ENCODE data around the gene ATP1A1. TPM values are rescaled to one million over a fixed set of nuclear protein-coding genes. Genes with fewer than 3 reads are reported as not detected.

The ATP1A1 gene
- total RNA-seq, 1 experiment from 2014 or later = 239 TPM

GRCh38 chr1:116333171-116334014, 39.7 kb upstream of the ATP1A1 start:
- Histone ChIP-seq H2AK5ac (ENCODE audit: insufficient read length, low read length) (no peak overlapping the region), H3K4me2 (ENCODE audit: insufficient read depth, insufficient read length, low read length) (no peak overlapping the region), H3K9ac (ENCODE audit: extremely low read depth, insufficient read length, low read length) (no peak overlapping the region), H3K27ac (ENCODE audit: insufficient read length, low read depth, low read length) (no peak overlapping the region), H3T11ph (ENCODE audit: low read length) (no peak overlapping the region), H3K9me3 (ENCODE audit: control insufficient read depth, low read depth, low read length) (no peaks in the 10 kb centered on the region), H4K20me1 (ENCODE audit: control insufficient read depth, insufficient read depth, insufficient read length) (no peaks in the 10 kb centered on the region), H3K4me1 (ENCODE audit: insufficient read depth, low read length) (peaks cover 3% of the 10 kb centered on the region; the same call in 1 of the 2 replicates), H2AFZ (ENCODE audit: low read length) (no peak overlapping the region), H4K8ac (replicated peaks; ENCODE audit: insufficient read length, low read depth, low read length) (no peak overlapping the region), H2BK5ac (ENCODE audit: insufficient read length, low read length) (no peak overlapping the region), H3K23ac (ENCODE audit: insufficient read length, low read depth, low read length) (no peak overlapping the region), H3K4ac (ENCODE audit: low read depth, low read length) (no peak overlapping the region), H4K5ac (ENCODE audit: insufficient read length, low read depth, low read length) (no peak overlapping the region), H3K23me2 (ENCODE audit: insufficient read length, low read depth, low read length, poor library complexity, severe bottlenecking) (no peaks in the 10 kb centered on the region), H3K79me1 (ENCODE audit: insufficient read depth, low read depth, low read length, poor library complexity, severe bottlenecking) (no peaks in the 10 kb centered on the region), H2BK20ac (ENCODE audit: low read depth, low read length, poor library complexity, severe bottlenecking) (no peak overlapping the region), H3K18ac (ENCODE audit: insufficient read length, low read depth, low read length) (no peak overlapping the region), H2BK15ac (ENCODE audit: low read depth, low read length) (no peak overlapping the region), H4K91ac (ENCODE audit: insufficient read length, low read depth, low read length) (no peak overlapping the region), H3K79me2 (ENCODE audit: insufficient read depth, low read length) (no peaks in the 10 kb centered on the region), H2BK120ac (ENCODE audit: low read depth, low read length, poor library complexity, severe bottlenecking) (no peak overlapping the region), H3K27me3 (ENCODE audit: insufficient read depth, low read length) (no peaks in the 10 kb centered on the region), H3K56ac (ENCODE audit: insufficient read length, low read depth, low read length) (no peak overlapping the region), H2BK12ac (ENCODE audit: insufficient read length, low read depth, low read length) (no peak overlapping the region), H3K14ac (ENCODE audit: insufficient read depth, low read length) (no peak overlapping the region)
- Mint-ChIP-seq H3K27ac (peak overlapping the region in 1 of 3 experiments; percentile 14; a peak in 1 of 7 replicates), H3K36me3 (ENCODE audit: insufficient read depth in 1 of 3, low read depth in 3 of 3) (no peaks in the 10 kb centered on the region; a peak in 1 of 7 replicates), H3K9me3 (no peaks in the 10 kb centered on the region), H3K4me3 (no peak overlapping the region), H3K4me1 (peaks cover 18 to 20% of the 10 kb centered on the region in 2 experiments), H3K27me3 (ENCODE audit: low read depth) (peaks cover 1% of the 10 kb centered on the region; the same call in 1 of the 2 replicates)
- no CpG with 5 or more reads among the region's 5 CpGs for WGBS (ENCODE audit: extremely low coverage, insufficient read length, low lambda C conversion rate)
- DNase-seq = no peak
- TF ChIP-seq CTCF (conservative IDR thresholded peaks at IDR 0.05) = no peak

Measured in H9 (cell line).